ENCODE data around the gene TMA7. TPM values are rescaled to one million over a fixed set of nuclear protein-coding genes. Genes with fewer than 3 reads are reported as not detected.

The TMA7 gene
- total RNA-seq, 2 donors from 2014 or later, result 194 to 286 TPM

DNA sequence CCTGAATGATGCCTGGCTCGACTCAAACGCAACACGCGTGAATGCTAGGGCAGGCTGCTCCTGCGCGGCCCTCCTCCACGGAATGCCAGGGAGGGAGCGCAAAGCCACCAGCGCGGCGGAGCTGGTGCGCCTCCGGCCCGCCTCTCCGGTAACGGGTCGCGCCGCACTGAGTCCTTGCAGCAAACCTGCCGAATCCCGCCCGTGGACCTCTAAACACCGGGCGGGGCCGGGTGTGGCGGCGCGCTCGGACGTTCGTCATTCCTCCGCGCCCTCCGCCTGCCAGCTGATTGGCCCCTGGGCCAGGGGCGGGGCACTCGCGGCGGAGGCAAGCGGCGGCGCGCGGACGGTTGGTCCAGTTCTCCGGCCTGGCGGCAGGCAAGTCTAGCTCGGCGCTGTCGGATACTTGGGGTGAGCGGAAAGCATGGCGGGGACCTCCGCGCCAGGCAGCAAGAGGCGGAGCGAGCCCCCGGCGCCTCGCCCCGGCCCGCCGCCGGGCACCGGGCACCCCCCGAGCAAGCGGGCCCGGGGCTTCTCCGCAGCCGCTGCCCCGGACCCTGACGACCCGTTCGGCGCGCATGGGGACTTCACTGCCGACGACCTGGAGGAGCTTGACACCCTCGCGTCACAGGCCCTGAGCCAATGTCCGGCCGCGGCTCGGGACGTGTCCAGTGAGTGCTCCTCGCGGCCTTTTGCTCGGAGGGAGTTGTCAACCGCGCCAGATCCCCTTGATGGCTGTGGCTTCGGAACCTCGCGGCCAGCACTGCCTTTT, 6.6 kb downstream of the TMA7 start, which contains the start of gene ATRIP:
Gene ATRIP (plus strand): TSS at position 313 of the 769 bp plus-strand sequence. CDS start 109 bp downstream, at position 422.
- TF ChIP-seq, protein P1, sequence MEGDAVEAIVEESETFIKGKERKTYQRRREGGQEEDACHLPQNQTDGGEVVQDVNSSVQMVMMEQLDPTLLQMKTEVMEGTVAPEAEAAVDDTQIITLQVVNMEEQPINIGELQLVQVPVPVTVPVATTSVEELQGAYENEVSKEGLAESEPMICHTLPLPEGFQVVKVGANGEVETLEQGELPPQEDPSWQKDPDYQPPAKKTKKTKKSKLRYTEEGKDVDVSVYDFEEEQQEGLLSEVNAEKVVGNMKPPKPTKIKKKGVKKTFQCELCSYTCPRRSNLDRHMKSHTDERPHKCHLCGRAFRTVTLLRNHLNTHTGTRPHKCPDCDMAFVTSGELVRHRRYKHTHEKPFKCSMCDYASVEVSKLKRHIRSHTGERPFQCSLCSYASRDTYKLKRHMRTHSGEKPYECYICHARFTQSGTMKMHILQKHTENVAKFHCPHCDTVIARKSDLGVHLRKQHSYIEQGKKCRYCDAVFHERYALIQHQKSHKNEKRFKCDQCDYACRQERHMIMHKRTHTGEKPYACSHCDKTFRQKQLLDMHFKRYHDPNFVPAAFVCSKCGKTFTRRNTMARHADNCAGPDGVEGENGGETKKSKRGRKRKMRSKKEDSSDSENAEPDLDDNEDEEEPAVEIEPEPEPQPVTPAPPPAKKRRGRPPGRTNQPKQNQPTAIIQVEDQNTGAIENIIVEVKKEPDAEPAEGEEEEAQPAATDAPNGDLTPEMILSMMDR (IDR thresholded peaks at IDR 0.05), result peak in 1 of 2 donors; percentile 19
- Histone ChIP-seq H3K4me3 (peak within 1 kb of the TSS; percentile 89 to 90), H3K4me1 (peaks cover 0 to 26% of the 10 kb centered on the region in 2 donors), H3K36me3 (peaks cover 35% of the 10 kb centered on the region), H3K9me3 (no peaks in the 10 kb centered on the region), H3K27me3 (no peaks in the 10 kb centered on the region), H3K27ac (peak within 1 kb of the TSS; percentile 88 to 92)
- DNase-seq (ENCODE audit: low spot score), result peak; percentile 91

DNA sequence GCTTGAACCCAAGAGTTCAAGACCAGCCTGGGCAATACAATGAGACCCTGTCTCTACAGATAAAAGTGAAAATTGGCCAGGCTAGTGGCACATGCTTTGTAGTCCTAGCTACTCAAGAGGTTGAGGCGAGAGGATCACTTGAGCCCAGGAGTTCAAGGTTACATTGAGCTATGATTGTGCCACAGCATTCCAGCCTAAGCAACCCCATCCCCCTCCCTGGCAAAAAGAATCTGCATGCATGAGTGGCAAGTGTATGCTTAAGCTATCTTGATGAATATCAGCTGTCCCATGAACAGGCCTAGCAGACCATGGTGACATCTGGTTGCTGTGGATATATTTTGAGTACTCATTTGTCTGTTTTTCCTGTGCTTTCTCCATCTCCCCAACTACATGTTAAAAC, 11.2 kb downstream of the TMA7 start:
- H3K4me1 ChIP-seq, result peaks cover 0 to 10% of the 10 kb centered on the region in 2 donors
- H3K27ac ChIP-seq, result no peak overlapping the region
- TF ChIP-seq, protein P1 (IDR thresholded peaks at IDR 0.05), result no peak
- H3K4me3 ChIP-seq, result no peak overlapping the region
- H3K36me3 ChIP-seq, result peaks cover 51% of the 10 kb centered on the region
- H3K27me3 ChIP-seq, result no peaks in the 10 kb centered on the region
- no peak for DNase-seq (ENCODE audit: low spot score)
- H3K9me3 ChIP-seq, result no peaks in the 10 kb centered on the region

DNA sequence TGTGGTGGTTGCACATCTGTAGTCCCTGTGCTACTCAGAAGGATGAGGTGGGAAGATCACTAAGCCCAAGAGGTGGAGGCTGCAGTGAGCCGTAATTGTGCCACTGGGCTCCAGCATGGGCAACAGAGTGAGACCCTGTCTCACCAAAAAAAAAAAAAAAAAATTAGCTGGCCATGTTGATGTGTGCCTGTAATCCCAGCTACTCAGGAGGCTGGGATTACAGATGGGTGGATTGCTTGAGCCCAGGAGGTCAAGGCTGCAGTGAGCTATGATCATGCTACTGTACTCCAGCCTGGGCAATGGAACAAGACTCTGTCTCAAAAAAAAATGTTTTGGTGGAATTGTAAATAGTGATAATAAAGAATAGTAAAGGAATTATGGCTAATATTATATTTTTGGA, 16.4 kb downstream of the TMA7 start:
- Histone ChIP-seq H3K4me1 (no peaks in the 10 kb centered on the region), H3K27ac (no peak overlapping the region), H3K27me3 (no peaks in the 10 kb centered on the region), H3K36me3 (peaks cover 88% of the 10 kb centered on the region), H3K9me3 (no peaks in the 10 kb centered on the region), H3K4me3 (no peak overlapping the region)
- no peak for DNase-seq (ENCODE audit: low spot score)
- TF ChIP-seq, protein P1 (IDR thresholded peaks at IDR 0.05), result no peak

DNA sequence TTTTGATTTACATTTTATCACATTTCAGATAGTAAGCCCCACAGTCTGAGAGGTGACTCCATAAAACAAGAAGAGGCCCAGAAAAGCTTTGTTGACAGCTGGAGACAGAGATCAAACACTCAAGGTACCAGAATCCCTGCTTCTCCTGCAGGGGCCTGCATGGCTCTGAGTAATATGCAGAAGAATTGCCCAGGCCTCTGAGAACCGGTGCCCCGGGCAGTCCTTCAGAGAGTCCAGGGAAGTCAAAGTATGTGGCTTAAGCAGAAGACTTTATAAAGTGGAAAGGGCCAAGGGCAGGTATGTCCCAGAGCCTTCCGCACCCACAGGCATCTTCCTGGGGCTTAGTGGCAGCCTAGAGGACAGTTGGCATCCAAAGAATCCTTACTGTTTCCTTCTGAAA, 19.3 kb downstream of the TMA7 start:
- Histone ChIP-seq H3K27me3 (no peaks in the 10 kb centered on the region), H3K36me3 (peaks cover 68% of the 10 kb centered on the region)
- TF ChIP-seq, protein P1 (IDR thresholded peaks at IDR 0.05), result no peak

DNA sequence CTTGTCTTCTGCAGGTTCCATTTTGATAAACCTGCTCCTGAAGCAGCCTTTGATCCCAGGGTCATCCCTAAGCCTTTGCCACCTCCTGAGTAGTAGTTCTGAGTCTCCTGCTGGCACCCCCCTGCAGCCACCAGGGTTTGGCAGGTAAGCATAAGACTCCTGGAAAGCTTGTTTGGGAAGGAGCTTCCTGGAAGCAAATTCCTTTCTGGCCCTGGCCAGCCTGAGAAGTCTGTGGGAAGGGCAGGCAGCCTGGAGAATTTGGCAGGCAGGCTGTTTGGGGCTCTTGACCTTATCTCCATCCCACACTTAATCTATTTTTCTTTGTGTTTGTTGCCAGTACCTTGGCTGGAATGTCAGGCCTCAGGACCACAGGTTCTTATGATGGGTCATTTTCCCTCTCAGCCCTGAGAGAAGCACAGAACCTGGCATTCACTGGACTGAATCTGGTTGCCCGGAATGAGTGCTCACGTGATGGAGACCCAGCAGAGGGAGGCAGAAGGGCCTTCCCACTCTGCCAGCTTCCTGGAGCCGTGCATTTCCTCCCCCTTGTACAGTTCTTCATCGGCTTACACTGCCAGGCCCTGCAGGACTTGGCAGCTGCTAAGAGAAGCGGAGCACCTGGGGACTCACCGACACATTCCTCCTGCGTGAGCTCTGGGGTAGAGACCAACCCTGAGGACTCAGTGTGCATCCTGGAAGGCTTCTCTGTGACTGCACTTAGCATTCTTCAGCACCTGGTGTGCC, 19.9 kb downstream of the TMA7 start:
- Histone ChIP-seq H3K4me1 (peaks cover 0 to 5% of the 10 kb centered on the region in 2 donors), H3K36me3 (peaks cover 65% of the 10 kb centered on the region), H3K4me3 (no peak overlapping the region), H3K27ac (no peak overlapping the region), H3K27me3 (no peaks in the 10 kb centered on the region), H3K9me3 (no peaks in the 10 kb centered on the region)
- no peak for DNase-seq (ENCODE audit: low spot score)
- TF ChIP-seq, protein P1 (IDR thresholded peaks at IDR 0.05), result no peak

More for the DNA sequence above, 19.3 kb downstream of the TMA7 start:
- Histone ChIP-seq H3K27ac (no peak overlapping the region), H3K4me1 (no peaks in the 10 kb centered on the region), H3K4me3 (no peak overlapping the region), H3K9me3 (no peaks in the 10 kb centered on the region)
- DNase-seq (ENCODE audit: low spot score), result no peak
